OCI-LY7 (cell line): Measurements from ENCODE around the gene GBE1. TPM values are rescaled to one million over a fixed set of nuclear protein-coding genes. Genes with fewer than 3 reads are reported as not detected.

Experiments used
- BruUV-seq: library from RNA; stranded (reverse); fragments of 400-500 nt; replicated peaks from 2 replicates; lab custom pipeline; 2021; lab: Mats Ljungman, UMichigan
- CTCF ChIA-PET: fragments of 300-600 bp; sonication (Branson Sonifier 250); formaldehyde crosslinking; loops from one replicate; lab custom pipeline; 2022; ENCODE audit warnings: antibody characterized with exemption; ENCODE audit not compliant: unreplicated experiment; lab: Charles Lee
- POLR2A ChIA-PET: fragments of 300-600 bp; sonication (Branson Sonifier 250); formaldehyde crosslinking; loops from one replicate; lab custom pipeline; 2022; ENCODE audit warnings: antibody characterized with exemption; lab: Charles Lee
- DNase-seq: peaks from one replicate; pipeline ENCODE4 v3.0.0-alpha.2; 2015; ENCODE audit warnings: low spot score
- H2AFZ ChIP-seq: fragments of 200-600 bp; sonication (generic), shearing (Covaris generic); 2 replicates; pipeline ENCODE4 v1.6.1; 2014; ENCODE audit warnings: mild to moderate bottlenecking, antibody characterized with exemption, low read length, moderate library complexity
- H3K27ac ChIP-seq: fragments of 200-600 bp; sonication (generic); 2 replicates; pipeline ENCODE4 v1.5.1; 2014; ENCODE audit warnings: mixed run types, low read depth, mild to moderate bottlenecking, moderate library complexity, low read length, inconsistent platforms; ENCODE audit not compliant: poor library complexity, severe bottlenecking
- H3K36me3 ChIP-seq: fragments of 200-600 bp; sonication (generic); 2 replicates; pipeline ENCODE4 v1.6.1; 2014; ENCODE audit warnings: mild to moderate bottlenecking, antibody characterized with exemption, low read length, moderate library complexity, mixed read lengths; ENCODE audit not compliant: insufficient read depth
- H3K4me1 ChIP-seq: fragments of 200-600 bp; sonication (generic); 2 replicates; pipeline ENCODE4 v1.5.1; 2014; ENCODE audit warnings: mild to moderate bottlenecking, low read length; ENCODE audit not compliant: insufficient read depth, poor library complexity, severe bottlenecking
- H3K4me2 ChIP-seq: fragments of 200-600 bp; sonication (generic); 2 replicates; pipeline ENCODE4 v1.6.1; 2014; ENCODE audit warnings: mild to moderate bottlenecking, low read length
- H3K4me3 ChIP-seq: fragments of 200-600 bp; sonication (generic); 2 replicates; pipeline ENCODE4 v1.5.1; 2014; ENCODE audit warnings: mild to moderate bottlenecking, low read depth, low read length; ENCODE audit not compliant: poor library complexity, severe bottlenecking
- H3K79me2 ChIP-seq: fragments of 200-600 bp; sonication (generic); 2 replicates; pipeline ENCODE4 v1.6.1; 2016; ENCODE audit warnings: low read depth, mild to moderate bottlenecking, low read length, moderate library complexity, mixed read lengths; ENCODE audit not compliant: insufficient read depth
- H3K9me2 ChIP-seq: fragments of 200-600 bp; sonication (generic); 2 replicates; pipeline ENCODE4 v1.6.1; 2016; ENCODE audit warnings: mild to moderate bottlenecking, low read length, mixed read lengths; ENCODE audit not compliant: insufficient read depth
- H3K9me3 ChIP-seq: fragments of 200-600 bp; sonication (generic); 2 replicates; pipeline ENCODE4 v1.6.1; 2014; ENCODE audit warnings: mild to moderate bottlenecking, mixed run types, low read length, mixed read lengths
- H4K20me1 ChIP-seq: fragments of 200-600 bp; sonication (generic); 2 replicates; pipeline ENCODE4 v1.6.1; 2014; ENCODE audit warnings: mild to moderate bottlenecking, antibody characterized with exemption, low read length, moderate library complexity, mixed read lengths; ENCODE audit not compliant: insufficient read depth
- CTCF ChIP-seq: fragments of 200-600 bp; sonication (generic); conservative IDR thresholded peaks from 2 replicates; pipeline ENCODE4 v1.5.1; 2014; ENCODE audit warnings: mild to moderate bottlenecking, antibody characterized with exemption, low read length, moderate library complexity, mixed read lengths
- EZH2phosphoT487 ChIP-seq: fragments of 200-600 bp; sonication (generic); IDR thresholded peaks from 2 replicates; pipeline ENCODE4 v1.6.1; 2018; ENCODE audit warnings: low read depth, borderline replicate concordance, mild to moderate bottlenecking, mixed run types, antibody characterized with exemption, low read length, moderate library complexity, mixed read lengths
- intact Hi-C: fragments of 100-400 bp; cut with micrococcal nuclease; formaldehyde crosslinking; loops from one replicate; pipeline ENCODE4 v1.10.0; 2022; ENCODE audit not compliant: unreplicated experiment
- total RNA-seq, 2 experiments: library from RNA; depleted of rRNA in 1 of 2; stranded (reverse); fragments of >200 nt in 1 of 2; shearing (Covaris generic) in 1 of 2; gene quantifications; 2 replicates each; pipeline ENCODE4 v1.2.3, GENCODE V29; 2014 to 2022

Gene GBE1
- total RNA-seq, 2 experiments from 2014 or later: 10.7 to 24.4 TPM

DNA sequence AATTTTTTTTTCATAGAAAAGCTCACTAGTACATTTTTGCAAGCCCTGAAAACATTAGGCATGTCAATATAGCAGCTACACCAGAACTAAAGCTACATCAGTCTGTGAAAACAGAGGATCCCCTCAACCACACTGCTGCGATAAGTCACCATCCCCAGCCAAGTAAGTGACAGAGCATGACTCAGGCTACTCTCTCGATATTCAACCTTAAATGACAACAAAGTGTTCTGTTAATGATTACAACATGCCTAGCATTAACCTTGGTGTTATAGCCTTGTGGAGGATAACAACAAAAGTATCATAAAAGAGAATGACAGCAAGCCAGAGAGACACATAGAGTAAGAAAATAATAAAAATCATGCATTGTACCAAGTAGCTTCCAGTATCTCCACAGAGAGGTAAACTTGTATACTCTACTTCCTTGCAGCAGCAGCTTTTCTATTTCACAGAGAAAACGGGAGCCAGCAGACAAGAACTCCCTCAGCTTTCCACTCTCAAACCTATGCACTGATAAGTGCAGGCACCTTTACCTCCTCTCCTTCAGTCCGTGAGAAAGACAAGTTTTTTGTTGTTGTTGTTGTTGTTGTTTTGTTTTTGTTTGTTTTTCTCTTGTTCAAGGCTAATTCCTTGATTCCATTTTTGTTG, 76.6 kb downstream of the GBE1 start:
- no peak for DNase-seq
- no peaks in the 10 kb centered on the region for H4K20me1 ChIP-seq
- intact Hi-C loops: no loop called here
- no peaks in the 10 kb centered on the region for H3K79me2 ChIP-seq
- TF ChIP-seq CTCF: no peak
- TF ChIP-seq EZH2phosphoT487: no peak
- CTCF ChIA-PET: no interaction called here
- H3K4me2 ChIP-seq: no peak overlapping the region
- no peaks in the 10 kb centered on the region for H3K9me3 ChIP-seq
- BruUV-seq: no TSS peak
- no peaks in the 10 kb centered on the region for H3K36me3 ChIP-seq
- H3K4me3 ChIP-seq: no peak overlapping the region
- POLR2A ChIA-PET: no interaction called here
- H2AFZ ChIP-seq: no peak overlapping the region
- H3K4me1 ChIP-seq: no peaks in the 10 kb centered on the region
- no peak overlapping the region for H3K27ac ChIP-seq
- H3K9me2 ChIP-seq: no peaks in the 10 kb centered on the region

GRCh38 chr3:81676706-81677456, 84.6 kb downstream of the GBE1 start:
- H3K79me2 ChIP-seq: no peaks in the 10 kb centered on the region
- H2AFZ ChIP-seq: no peak overlapping the region
- H3K9me2 ChIP-seq: no peaks in the 10 kb centered on the region
- H3K36me3 ChIP-seq: no peaks in the 10 kb centered on the region
- H3K4me2 ChIP-seq: no peak overlapping the region
- CTCF ChIA-PET: no interaction called here
- H3K4me1 ChIP-seq: no peaks in the 10 kb centered on the region
- H3K4me3 ChIP-seq: no peak overlapping the region
- H4K20me1 ChIP-seq: no peaks in the 10 kb centered on the region
- H3K27ac ChIP-seq: no peak overlapping the region
- POLR2A ChIA-PET: interaction anchor here (1.1 kb wide), 1 partner anchor 9 kb away, joined by 6 read pairs; no protein-coding TSS in a partner anchor
- no peaks in the 10 kb centered on the region for H3K9me3 ChIP-seq
- BruUV-seq: no TSS peak
- intact Hi-C loops: no loop called here
- no peak for DNase-seq
- TF ChIP-seq CTCF: no peak
- TF ChIP-seq EZH2phosphoT487: no peak

DNA sequence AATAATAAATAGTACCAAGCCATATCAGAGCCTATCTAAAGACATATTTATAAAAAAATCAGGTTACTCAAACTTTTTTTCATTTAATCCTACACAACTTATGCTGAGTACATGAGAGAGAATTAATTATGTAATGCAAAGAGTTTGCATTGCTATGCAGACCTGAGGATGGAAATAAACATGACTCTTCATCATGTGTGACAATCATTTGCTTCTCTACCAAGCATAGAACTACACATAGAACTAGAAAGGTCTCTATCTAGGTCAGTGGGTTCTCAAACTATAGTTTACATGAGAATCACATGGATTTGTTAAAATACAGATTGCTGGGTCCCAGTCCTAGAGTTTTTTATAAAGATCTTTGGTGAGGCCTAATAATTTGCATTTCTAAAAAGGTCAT, 86.8 kb downstream of the GBE1 start:
- POLR2A ChIA-PET: no interaction called here
- no peak overlapping the region for H3K27ac ChIP-seq
- no peaks in the 10 kb centered on the region for H3K79me2 ChIP-seq

More for the DNA sequence above, 86.8 kb downstream of the GBE1 start:
- Histone ChIP-seq H3K9me3 (no peaks in the 10 kb centered on the region), H3K36me3 (no peaks in the 10 kb centered on the region), H2AFZ (no peak overlapping the region), H3K4me1 (no peaks in the 10 kb centered on the region), H4K20me1 (0 out of 2 replicates have a peak, but pooled peaks cover 5% of the 10 kb centered on the region), H3K4me2 (no peak overlapping the region), H3K9me2 (no peaks in the 10 kb centered on the region), H3K4me3 (no peak overlapping the region)
- intact Hi-C loops: no loop called here
- CTCF ChIA-PET: no interaction called here
- no TSS peak for BruUV-seq
- no peak for DNase-seq
- TF ChIP-seq EZH2phosphoT487 (no peak), CTCF (no peak)
